ENCODE measurements around the gene PDYN.
"Not testable (repeated sequence)": the region's sequence is repeated elsewhere in the genome, so short reads cannot be mapped to it uniquely, and the experiment has no call there.

Gene PDYN

DNA sequence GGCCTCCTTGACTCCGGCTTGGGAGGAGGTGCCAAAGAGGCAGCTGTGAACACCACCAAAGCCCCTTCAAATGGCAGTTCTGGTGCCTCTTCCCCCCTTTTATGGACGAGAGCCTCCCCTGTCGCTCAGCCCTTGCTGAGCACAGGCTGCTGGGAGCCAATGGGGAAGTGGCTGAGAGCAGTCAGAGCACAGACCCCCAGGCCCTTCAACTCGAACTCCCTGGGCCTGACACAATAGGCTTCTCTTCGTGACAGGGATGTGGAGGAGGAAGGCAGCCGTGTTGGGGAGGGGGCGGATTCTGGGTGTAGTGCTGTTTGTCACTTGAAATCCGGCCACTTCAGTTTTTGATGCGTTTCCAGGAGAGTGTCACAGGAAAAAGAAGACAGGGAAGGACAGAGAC lies at the start of gene PDYN:
Gene PDYN (minus strand): TSS at position 73 of the 400 bp plus-strand sequence. CDS start 10,974 bp downstream, outside the sequence.
- FAIRE-seq, result no peak

DNA sequence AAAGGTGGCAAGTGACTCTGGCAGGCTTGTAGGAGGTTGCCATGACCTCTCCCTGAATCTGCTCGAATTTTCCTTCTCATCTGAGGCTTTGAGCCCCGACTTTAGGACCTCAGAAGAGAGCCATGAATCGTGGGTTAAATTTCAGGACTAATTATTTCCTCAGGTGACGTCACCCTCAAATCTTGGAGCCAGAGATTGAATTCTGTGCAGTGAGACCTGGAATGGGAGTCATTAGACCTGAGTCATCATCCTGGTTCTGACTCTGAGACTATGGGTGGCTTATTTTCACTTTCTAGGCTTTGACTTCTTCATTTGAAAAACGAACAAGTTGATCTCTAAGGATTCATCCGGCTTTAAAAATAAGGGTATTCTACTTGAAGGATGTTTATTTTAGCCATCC lies 48.5 kb upstream of the PDYN start:
- FAIRE-seq, result no peak

GRCh38 chr20:2038161-2038560 lies 44.3 kb upstream of the PDYN start:
- no peak for FAIRE-seq

DNA sequence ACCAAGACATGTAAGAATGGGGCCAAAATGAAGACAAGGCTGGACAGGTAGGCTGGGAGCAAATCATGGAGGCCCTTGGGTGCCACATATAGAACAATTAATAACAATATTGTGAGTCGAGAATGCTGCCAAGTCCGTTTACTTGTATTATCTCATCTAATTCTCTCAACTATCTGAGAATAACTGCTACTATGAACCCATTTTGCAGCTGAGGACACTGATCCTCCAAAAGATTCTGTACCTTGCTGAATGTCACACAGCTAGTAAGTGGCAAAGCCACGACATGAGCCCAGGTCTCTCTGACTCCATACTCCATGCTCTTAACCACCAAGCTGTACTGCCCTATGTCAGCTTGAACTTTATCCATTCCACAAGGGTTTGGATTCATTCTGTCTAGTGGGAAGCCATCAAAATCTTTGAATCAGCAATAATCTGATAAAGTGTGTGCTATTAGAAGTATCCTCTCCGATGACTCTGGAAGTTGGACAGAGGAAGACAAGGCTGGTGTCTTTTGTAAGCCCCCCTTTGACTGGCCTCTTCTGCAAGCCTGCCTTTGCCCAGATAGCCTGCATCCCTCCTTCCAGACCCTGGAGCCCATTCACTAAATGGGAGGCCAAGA lies 43.5 kb upstream of the PDYN start:
- no peak for FAIRE-seq

GRCh38 chr20:2036357-2036756 lies 42.5 kb upstream of the PDYN start:
- not testable (repeated sequence) for FAIRE-seq

GRCh38 chr20:2032168-2032567 lies 38.3 kb upstream of the PDYN start:
- no peak for FAIRE-seq

DNA sequence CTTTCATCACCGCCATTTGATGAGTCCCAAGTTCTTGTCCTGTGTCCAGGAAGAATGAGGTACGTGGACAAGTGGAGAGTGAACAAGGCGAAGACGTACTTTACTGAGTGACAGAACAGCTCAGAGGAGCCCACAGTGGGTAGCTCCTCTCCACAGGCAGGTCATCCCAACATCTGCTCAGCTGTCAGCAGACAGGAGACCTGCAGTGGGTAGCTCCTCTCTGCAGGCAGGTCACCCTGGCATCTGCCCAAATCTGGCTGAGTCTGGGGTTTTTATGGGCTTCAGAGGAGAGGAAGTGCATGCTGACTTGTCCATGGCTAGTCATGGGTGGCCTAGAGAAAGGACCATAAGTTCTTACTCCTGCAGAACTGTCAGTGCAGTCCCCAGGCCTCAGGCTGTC lies 32.7 kb upstream of the PDYN start:
- no peak for FAIRE-seq

- no peak for FAIRE-seq
Observed at GRCh38 chr20:2026004-2026403, 32.1 kb upstream of the PDYN start.

DNA sequence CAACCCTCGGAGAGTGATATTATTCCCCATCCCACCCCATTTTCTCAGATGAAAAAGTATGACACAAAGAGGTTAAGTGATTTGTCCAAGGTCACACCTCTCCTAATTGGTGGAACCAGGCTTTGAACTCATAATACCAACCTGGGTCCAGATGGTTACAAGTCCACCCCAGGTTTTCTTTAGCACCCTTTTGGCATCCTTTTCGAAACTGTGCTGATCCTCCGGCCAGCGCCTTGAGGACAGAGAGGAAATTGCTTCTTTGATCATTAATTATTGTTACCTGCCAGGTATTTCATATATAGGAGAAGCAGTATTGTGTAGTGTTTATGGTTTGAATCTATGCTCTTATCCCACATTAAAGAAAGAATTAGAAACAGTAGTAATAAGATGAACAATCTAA lies 29.3 kb upstream of the PDYN start:
- FAIRE-seq, result no peak

DNA sequence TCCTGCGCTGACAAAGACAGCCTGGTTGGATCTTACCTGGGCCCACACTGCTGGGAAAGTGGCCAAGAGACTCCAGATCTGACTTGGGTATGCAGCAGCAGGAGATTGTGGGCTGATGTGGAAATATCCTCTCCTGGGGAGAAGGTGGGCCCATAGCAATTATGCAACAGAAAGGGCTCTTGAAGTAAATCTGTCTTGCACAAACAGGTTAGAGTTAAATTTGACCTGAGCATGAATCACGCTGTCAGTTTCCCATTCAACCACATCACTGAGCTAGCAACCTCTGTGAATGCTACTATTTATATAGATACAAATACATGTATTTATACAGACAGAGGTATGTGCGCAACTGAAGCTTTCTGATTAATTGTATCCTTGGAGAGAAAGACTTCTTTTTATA lies 28.3 kb upstream of the PDYN start:
- no peak for FAIRE-seq

GRCh38 chr20:2010533-2010932 lies 16.7 kb upstream of the PDYN start:
- no peak for FAIRE-seq

DNA sequence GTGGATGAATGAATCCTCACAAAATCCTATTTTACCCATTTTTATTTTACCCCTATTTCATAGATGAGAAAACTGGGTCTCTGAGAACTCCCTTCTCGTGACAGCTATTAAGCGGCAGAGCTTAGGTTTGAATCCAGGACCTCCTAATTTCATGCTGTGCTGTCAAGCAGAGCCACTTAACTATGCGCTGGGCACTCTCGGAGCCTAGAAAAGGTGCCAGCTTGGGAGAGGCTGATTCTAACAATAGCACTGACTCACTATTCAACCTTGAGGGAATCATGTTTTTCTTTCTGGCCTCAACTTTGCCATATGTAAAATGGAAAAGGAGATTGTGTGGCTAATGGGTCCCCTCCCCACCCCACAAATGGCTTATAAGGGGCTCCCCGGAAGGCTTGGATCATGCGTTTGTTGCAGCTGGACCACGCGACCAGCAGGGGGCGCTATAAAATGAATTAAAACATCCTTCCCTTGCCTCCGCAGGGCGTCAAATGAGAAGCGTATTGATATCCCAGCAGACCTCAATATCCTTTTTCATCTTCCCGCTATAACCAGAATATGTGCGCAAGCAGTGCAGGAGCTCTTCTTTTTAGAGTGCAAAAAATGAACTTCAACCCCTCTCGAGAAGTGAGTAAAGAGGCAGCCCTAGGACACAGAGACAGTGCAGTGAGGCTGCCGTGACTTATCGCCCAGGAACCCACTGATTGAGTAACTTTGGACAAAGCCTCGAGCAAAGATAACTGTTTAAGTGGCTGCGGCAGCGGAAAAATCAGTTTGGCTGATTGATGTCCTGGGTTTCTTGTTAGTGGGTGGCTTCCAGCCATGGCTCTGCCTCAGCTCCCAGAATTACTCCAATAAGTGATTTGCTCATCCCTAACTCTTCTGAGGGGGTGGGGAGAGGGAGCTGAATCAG lies 12.8 kb upstream of the PDYN start:
- FAIRE-seq, result no peak

DNA sequence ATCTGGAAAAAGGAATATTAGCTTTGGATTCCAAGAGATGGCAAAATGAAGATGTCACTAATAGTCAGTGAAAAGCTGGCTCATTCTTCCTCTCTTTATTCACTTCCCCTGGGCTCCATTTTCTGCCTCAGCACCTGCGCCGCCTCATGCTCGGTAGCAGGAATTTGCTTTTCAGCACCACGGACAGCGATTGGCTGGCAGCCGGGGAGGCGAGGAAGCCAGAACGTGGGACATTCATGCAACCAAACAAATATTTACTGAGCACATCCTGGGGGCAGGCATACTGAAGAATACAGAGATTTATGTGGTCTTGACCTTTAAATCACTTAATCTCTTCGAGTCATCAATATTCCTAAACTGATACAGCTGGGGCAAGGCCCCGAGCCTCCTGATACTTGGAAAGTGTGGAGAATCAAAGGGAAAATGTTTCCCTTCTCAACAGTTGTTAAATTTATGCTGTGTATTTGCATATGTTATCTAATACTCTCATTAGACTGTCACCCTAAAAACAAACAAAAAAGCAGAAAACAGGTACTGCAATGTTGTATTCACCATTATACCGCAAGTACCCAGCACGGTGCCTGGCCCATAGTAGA lies 12.1 kb upstream of the PDYN start:
- FAIRE-seq, result no peak

DNA sequence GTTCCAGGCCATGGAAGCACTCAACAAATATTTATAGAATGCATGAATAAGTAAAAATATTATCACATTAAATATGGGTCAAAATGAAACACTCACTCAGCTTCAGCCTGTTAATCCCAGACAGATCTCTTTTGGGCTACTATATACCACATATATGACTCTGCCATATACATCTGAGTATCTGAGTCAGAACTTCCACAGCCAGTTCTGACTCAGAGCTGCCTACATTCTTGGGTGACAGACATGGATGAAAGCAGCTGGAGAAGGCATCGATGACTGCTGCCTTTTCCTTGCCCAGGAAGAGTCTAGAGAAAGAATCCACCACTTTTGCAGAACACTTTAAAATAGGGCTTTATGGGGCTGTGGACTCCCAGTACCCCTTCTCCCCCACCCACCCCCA lies 11.5 kb upstream of the PDYN start:
- no peak for FAIRE-seq

GRCh38 chr20:2004171-2004570 lies 10.3 kb upstream of the PDYN start:
- no peak for FAIRE-seq

DNA sequence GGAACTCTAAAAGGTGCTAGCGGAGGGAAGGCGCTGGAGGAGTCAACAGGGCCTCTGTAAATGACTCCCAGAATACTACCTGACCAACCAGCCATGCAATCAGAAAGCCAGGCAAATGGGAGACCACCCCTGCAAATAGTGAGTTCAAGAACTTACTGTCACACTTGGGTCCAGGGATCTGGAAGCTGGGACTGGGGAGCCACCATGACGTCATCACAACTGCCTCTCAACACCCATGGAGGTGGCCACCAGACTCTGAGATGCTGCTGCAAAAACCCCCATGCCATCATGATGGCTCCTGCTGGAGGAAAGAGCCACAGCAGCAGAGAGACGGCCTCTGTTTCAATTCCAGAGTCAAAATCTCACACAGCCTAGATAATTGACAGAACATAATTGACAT lies 8.5 kb upstream of the PDYN start:
- no peak for FAIRE-seq

GRCh38 chr20:2001119-2001518 lies 7.3 kb upstream of the PDYN start:
- no peak for FAIRE-seq

DNA sequence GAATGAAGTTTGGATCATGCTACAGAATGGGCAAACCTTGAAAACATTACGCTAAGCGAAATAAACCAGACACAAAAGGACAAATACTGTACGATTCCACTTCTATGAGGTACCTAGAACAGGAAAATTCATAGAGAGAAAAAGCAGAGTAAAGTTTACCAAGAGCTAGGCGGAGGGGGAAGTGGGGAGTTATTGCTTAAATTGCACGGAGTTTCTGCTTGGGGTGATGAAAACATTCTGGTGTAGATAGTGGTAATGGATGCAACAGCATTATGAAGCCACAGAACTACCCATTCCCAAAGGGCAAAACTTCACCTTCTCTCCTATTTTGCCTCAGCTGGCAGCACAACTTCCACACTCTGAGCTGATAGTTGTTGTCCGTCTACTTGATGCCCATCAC lies 6.4 kb upstream of the PDYN start:
- no peak for FAIRE-seq

- FAIRE-seq, result no peak
Observed at GRCh38 chr20:1998715-1999114, 4.9 kb upstream of the PDYN start.

DNA sequence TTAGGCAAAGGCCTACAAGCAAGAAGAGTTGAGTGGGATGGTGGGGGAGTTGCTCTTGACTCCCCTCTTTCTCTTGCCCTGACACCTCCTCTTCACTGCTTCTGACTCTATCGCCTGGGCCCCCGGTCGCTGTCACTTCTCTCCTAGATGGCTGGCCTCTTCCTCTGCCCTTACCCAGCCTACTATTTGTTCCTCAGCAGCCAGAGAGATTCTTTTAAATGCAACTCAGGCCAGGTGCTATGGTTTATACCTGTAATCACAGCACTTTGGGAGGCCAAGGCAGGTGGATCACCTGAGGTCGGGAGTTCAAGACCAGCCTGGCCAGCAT lies 4.3 kb upstream of the PDYN start:
- FAIRE-seq, result no peak

DNA sequence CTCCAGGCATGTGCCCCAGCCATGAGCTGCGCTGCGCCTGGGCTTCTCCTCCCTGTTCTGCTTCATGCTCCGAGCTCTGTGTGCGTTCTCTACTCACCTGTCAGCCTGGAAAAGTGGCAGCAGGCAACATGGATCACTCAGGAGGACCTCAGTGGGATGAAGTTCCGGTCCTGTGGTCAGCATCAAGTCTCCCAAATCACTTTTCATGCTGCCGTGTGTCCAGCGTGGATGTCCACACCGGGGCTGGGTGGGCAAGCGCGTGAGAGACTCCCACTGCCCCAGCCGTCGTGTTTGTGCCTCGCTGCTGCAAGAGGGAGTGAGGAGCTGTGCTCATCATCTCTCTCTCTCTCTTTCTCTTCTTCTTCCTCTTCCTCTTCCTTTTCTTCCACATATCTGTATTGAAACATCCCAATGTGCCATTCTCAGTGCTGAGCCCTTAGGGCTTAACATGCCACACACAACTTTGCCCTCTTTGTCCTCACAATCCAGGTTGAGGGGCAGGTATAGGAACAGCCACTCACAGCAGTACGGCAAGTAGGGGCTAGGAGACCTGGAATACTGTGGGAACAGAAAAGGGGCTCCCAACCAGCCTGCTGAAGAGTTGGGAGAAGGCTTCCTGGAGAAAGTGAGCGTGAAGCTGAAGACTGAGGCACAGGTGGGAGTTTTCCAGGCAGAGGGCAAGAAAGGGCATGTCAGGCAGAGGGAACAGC lies 3.8 kb upstream of the PDYN start:
- FAIRE-seq, result no peak

DNA sequence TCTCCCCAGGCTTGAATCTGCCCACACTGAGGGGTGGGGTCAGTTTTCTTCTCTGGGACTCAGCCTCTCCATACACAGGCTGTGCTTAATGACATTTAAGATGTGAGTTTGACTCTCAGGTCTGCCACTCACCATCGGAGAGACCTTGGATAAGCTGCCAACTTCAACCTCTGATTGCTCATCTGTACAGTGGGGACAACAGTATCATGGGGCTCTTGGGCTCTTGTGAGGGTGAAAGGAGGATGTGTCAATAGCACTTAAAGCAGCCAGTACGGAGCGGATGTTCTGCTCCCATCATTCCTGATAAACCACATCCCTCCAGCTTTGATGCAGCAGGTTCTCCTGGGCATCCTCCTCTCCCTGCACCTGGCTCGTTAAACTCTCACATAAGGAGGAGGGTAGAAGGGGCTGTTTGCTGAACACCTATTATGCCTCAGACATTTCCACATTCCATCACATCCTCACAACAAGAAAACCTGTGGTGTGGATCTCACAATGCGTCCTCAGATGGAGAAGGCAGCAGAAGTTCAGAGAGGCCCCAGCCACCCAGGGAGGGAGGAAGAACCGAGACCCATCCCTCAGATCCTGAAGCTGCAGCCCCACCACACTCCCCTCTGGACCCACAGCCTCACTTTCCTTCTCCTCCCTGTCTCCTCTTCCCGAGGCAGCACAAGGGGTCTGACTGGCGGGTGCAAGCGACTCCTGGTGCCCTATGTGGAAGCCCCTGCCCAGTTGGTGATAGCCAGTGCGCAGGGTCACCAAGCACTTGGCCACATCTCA lies 1.9 kb upstream of the PDYN start:
- no peak for FAIRE-seq

DNA sequence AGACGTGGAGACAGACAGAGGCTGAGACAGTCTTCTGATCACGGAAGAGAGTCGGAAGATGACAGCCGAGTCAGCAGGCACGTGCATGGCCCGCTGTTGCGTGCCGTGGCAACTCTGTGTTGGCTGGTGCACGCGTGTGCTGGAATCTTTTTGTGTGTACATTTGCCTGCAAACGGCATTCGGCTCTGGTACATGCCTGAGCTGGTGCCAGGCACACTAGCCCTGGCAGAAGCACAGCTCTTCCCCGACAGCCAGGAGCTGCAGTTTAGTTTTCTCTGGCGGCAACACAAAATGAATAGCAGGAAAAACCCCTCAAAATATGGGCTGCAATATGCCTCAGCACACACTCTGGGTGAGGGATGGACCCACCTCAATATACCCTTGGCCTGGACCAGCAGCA lies 769 bp upstream of the PDYN start:
- no peak for FAIRE-seq
